Measurements from ENCODE around the gene PPRC1.

DNA sequence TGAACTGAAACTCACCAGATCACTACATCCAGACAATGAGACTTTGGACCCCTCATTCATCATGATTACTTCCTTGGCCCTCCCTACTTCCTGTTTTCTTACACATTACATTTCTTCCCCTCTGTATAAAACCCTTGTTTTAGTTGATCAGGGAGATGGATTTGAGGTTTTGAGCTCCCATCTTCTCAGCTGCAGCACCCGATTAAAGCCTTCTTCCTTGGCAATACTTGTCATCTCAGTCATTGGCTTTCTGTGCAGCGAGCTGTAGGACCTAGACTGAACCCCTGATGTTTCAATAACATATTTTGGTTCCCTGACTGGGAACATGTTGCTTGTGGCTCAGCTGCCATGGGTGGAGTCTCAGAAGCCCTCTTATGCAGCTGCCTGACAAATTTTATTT is 52.4 kb downstream of the PPRC1 start:
- no peak for TF ChIP-seq CTCF (IDR thresholded peaks at IDR 0.05)
- TF ChIP-seq POLR2A (IDR thresholded peaks at IDR 0.05), result no peak

Measured in adrenal gland (tissue), 5 donors.